HG03045 (cell line): ENCODE measurements around the gene GABRB3.

Experiments
- ATAC-seq: cut with Tn5 transposase; IDR thresholded peaks from one replicate; pipeline ENCODE4 v1.9.1; 2021; ENCODE audit warnings: mild to moderate bottlenecking, moderate library complexity; ENCODE audit not compliant: unreplicated experiment

Gene GABRB3

GRCh38 chr15:26679927-26680326, 92.9 kb downstream of the GABRB3 start:
- ATAC-seq, result no peak

GRCh38 chr15:26676115-26676514, 96.8 kb downstream of the GABRB3 start:
- ATAC-seq, result no peak

GRCh38 chr15:26674467-26674866, 98.4 kb downstream of the GABRB3 start:
- no peak for ATAC-seq

GRCh38 chr15:26673445-26673844, 99.4 kb downstream of the GABRB3 start:
- ATAC-seq, result no peak

GRCh38 chr15:26670116-26670515, 102.8 kb downstream of the GABRB3 start:
- no peak for ATAC-seq

GRCh38 chr15:26667222-26667988, 105.5 kb downstream of the GABRB3 start:
- no peak for ATAC-seq

GRCh38 chr15:26665957-26666791, 106.7 kb downstream of the GABRB3 start:
- ATAC-seq, result no peak

GRCh38 chr15:26662283-26662682, 110.6 kb downstream of the GABRB3 start:
- no peak for ATAC-seq

GRCh38 chr15:26661748-26662147, 111.1 kb downstream of the GABRB3 start:
- ATAC-seq, result no peak

GRCh38 chr15:26661107-26661506, 111.8 kb downstream of the GABRB3 start:
- no peak for ATAC-seq

- ATAC-seq, result no peak
These were observed 112.6 kb downstream of the GABRB3 start for GRCh38 chr15:26660241-26660640.

GRCh38 chr15:26658290-26658689, 114.6 kb downstream of the GABRB3 start:
- no peak for ATAC-seq

- no peak for ATAC-seq
These were observed 116.8 kb downstream of the GABRB3 start for GRCh38 chr15:26656080-26656479.

GRCh38 chr15:26651909-26652308, 121.0 kb downstream of the GABRB3 start:
- ATAC-seq, result no peak

GRCh38 chr15:26648676-26649075, 124.2 kb downstream of the GABRB3 start:
- ATAC-seq, result no peak

GRCh38 chr15:26644948-26645347, 127.9 kb downstream of the GABRB3 start:
- ATAC-seq, result no peak

GRCh38 chr15:26641144-26641543, 131.7 kb downstream of the GABRB3 start:
- ATAC-seq, result no peak

- no peak for ATAC-seq
These were observed 132.3 kb downstream of the GABRB3 start for GRCh38 chr15:26640601-26641000.

GRCh38 chr15:26639966-26640365, 132.9 kb downstream of the GABRB3 start:
- no peak for ATAC-seq

GRCh38 chr15:26635614-26636013, 137.3 kb downstream of the GABRB3 start:
- ATAC-seq, result no peak

- ATAC-seq, result no peak
These were observed 137.8 kb downstream of the GABRB3 start for GRCh38 chr15:26635105-26635504.

- ATAC-seq, result no peak
These were observed 138.5 kb downstream of the GABRB3 start for GRCh38 chr15:26634319-26634718.
